Activated naive CD8-positive, alpha-beta T cell treated with anti-CD3 and anti-CD28 coated beads, Interleukin-2, amount 10 ng/mL, durations not matched to agents 7 days and 5 days (primary cell): ENCODE data around the gene H2BK1. TPM values are rescaled to one million over a fixed set of nuclear protein-coding genes. Genes with fewer than 3 reads are reported as not detected.

Experiments used
- ATAC-seq: fragments of 150-1000 bp; cut with Tn5 transposase; one replicate; pipeline ENCODE4 v1.10.0; 2021; ENCODE audit warnings: low read depth, moderate library complexity
- POLR2A ChIA-PET: fragments of 350-600 bp; sonication (Branson Sonifier 250); formaldehyde crosslinking; loops from one replicate; lab custom pipeline; 2021; ENCODE audit warnings: antibody characterized with exemption; lab: Charles Lee
- DNase-seq: peaks from one replicate; pipeline ENCODE4 v3.0.0; 2021
- H3K27ac Mint-ChIP-seq: one replicate; pipeline ENCODE4 v1.8.0; 2022; ENCODE audit warnings: mild to moderate bottlenecking, mixed read lengths
- H3K27me3 Mint-ChIP-seq: one replicate; pipeline ENCODE4 v1.8.0; 2022; ENCODE audit warnings: mild to moderate bottlenecking, moderate library complexity, mixed read lengths
- H3K36me3 Mint-ChIP-seq: one replicate; pipeline ENCODE4 v1.8.0; 2021; ENCODE audit warnings: mild to moderate bottlenecking, mixed read lengths
- H3K4me1 Mint-ChIP-seq: one replicate; pipeline ENCODE4 v1.8.0; 2021; ENCODE audit warnings: mixed read lengths
- H3K4me3 Mint-ChIP-seq: one replicate; pipeline ENCODE4 v1.8.0; 2022; ENCODE audit warnings: mild to moderate bottlenecking, moderate library complexity, mixed read lengths
- H3K9me3 Mint-ChIP-seq: one replicate; pipeline ENCODE4 v1.8.0; 2021; ENCODE audit warnings: mixed read lengths
- total RNA-seq, 2 experiments: library from RNA; stranded (reverse); gene quantifications; one replicate each; pipeline ENCODE4 v1.2.3, GENCODE V29; 2021

Gene H2BK1
- total RNA-seq, 2 experiments from 2014 or later, result 1.6 to 2.2 TPM

GRCh38 chr7:151172273-151173141, 37.8 kb downstream of the H2BK1 start:
- peak; percentile 59 for ATAC-seq
- POLR2A ChIA-PET, result no interaction called here
- Mint-ChIP-seq H3K4me1 (peaks cover 9% of the 10 kb centered on the region), H3K27ac (no peak overlapping the region), H3K36me3 (peaks cover 2% of the 10 kb centered on the region), H3K9me3 (no peaks in the 10 kb centered on the region), H3K27me3 (peaks cover 57% of the 10 kb centered on the region), H3K4me3 (no peak overlapping the region)
- peak; percentile 89 for DNase-seq

- Mint-ChIP-seq H3K27me3 (peaks cover 51% of the 10 kb centered on the region), H3K4me3 (peak overlapping the region; percentile 45), H3K27ac (no peak overlapping the region), H3K9me3 (no peaks in the 10 kb centered on the region), H3K4me1 (peaks cover 10% of the 10 kb centered on the region), H3K36me3 (peaks cover 2% of the 10 kb centered on the region)
- POLR2A ChIA-PET, result no interaction called here
- ATAC-seq (no peak), DNase-seq (no peak)
Measured at GRCh38 chr7:151168787-151169162, 41.5 kb downstream of the H2BK1 start.

- ATAC-seq (peak; percentile 87), DNase-seq (peak; percentile 82)
- peaks cover 45% of the 10 kb centered on the region for H3K27me3 Mint-ChIP-seq
- peak overlapping the region; percentile 45 for H3K4me3 Mint-ChIP-seq
- H3K36me3 Mint-ChIP-seq, result peaks cover 2% of the 10 kb centered on the region
- POLR2A ChIA-PET, result no interaction called here
- no peak overlapping the region for H3K27ac Mint-ChIP-seq
- peaks cover 10% of the 10 kb centered on the region for H3K4me1 Mint-ChIP-seq
- H3K9me3 Mint-ChIP-seq, result no peaks in the 10 kb centered on the region
Measured at GRCh38 chr7:151168003-151168786, 42.1 kb downstream of the H2BK1 start.

GRCh38 chr7:151167197-151167961, 42.9 kb downstream of the H2BK1 start, which contains the start of gene GBX1:
Gene GBX1 (minus strand): TSS chr7:151167694. CDS start chr7:151167548, 146 bp downstream.
- no peak for DNase-seq
- Mint-ChIP-seq H3K9me3 (no peaks in the 10 kb centered on the region), H3K27ac (no peak within 1 kb of the TSS), H3K4me3 (peak within 1 kb of the TSS; percentile 45), H3K36me3 (peaks cover 2% of the 10 kb centered on the region), H3K4me1 (peaks cover 7% of the 10 kb centered on the region), H3K27me3 (peaks cover 39% of the 10 kb centered on the region)
- POLR2A ChIA-PET, result no interaction called here
- peak; percentile 35 for ATAC-seq

GRCh38 chr7:151166629-151167196, 43.6 kb downstream of the H2BK1 start:
- Mint-ChIP-seq H3K36me3 (peaks cover 2% of the 10 kb centered on the region), H3K27me3 (peaks cover 35% of the 10 kb centered on the region), H3K27ac (no peak overlapping the region), H3K4me3 (no peak overlapping the region), H3K4me1 (peaks cover 6% of the 10 kb centered on the region), H3K9me3 (no peaks in the 10 kb centered on the region)
- POLR2A ChIA-PET, result no interaction called here
- DNase-seq (no peak), ATAC-seq (no peak)

- Mint-ChIP-seq H3K36me3 (no peaks in the 10 kb centered on the region), H3K4me1 (peaks cover 1% of the 10 kb centered on the region), H3K4me3 (no peak overlapping the region), H3K27me3 (peaks cover 15% of the 10 kb centered on the region), H3K27ac (no peak overlapping the region), H3K9me3 (no peaks in the 10 kb centered on the region)
- DNase-seq (no peak), ATAC-seq (no peak)
- POLR2A ChIA-PET, result no interaction called here
Measured at GRCh38 chr7:151161757-151162156, 48.5 kb downstream of the H2BK1 start.

Other genes with a start within 250 kb of the H2BK1 start
- under 1 TPM; 0.50 to 0.54 TPM for gene KCNH2, start 232.2 kb downstream of the H2BK1 start, total RNA-seq
- 10 to 100 TPM; 12.5 to 15.8 TPM for gene NOS3, start 219.5 kb downstream of the H2BK1 start, total RNA-seq
- 10 to 100 TPM; 11.1 to 11.6 TPM for gene ATG9B, start 186.0 kb downstream of the H2BK1 start, total RNA-seq
- gene ABCB8, start 182.0 kb downstream of the H2BK1 start, total RNA-seq, result 10 to 100 TPM; 48.1 to 48.3 TPM
- 1 to 10 TPM; 4.7 to 6.0 TPM for gene ASIC3, start 162.0 kb downstream of the H2BK1 start, total RNA-seq
- 10 to 100 TPM; 15.3 to 15.9 TPM for gene CDK5, start 152.6 kb downstream of the H2BK1 start, total RNA-seq
- gene SLC4A2, start 150.9 kb downstream of the H2BK1 start, total RNA-seq, result 10 to 100 TPM; 86.8 to 89.9 TPM
- 100 to 1,000 TPM in 1 of 2 experiments, 10 to 100 TPM in 1; 96.5 to 100 TPM for gene FASTK, start 129.7 kb downstream of the H2BK1 start, total RNA-seq
- 10 to 100 TPM; 75.7 to 78.3 TPM for gene TMUB1, start 127.0 kb downstream of the H2BK1 start, total RNA-seq
- 10 to 100 TPM; 31.7 to 32.7 TPM for gene AGAP3, start 124.0 kb downstream of the H2BK1 start, total RNA-seq
- not detected for gene GBX1, start 42.8 kb downstream of the H2BK1 start, total RNA-seq
- not detected for gene ASB10, start 23.2 kb downstream of the H2BK1 start, total RNA-seq
- gene ABCF2, start 16.7 kb upstream of the H2BK1 start, total RNA-seq, result 10 to 100 TPM; 29.5 to 31.2 TPM
- 10 to 100 TPM; 44.3 to 48.4 TPM for gene CHPF2, start 22.0 kb upstream of the H2BK1 start, total RNA-seq
- 10 to 100 TPM in 1 of 2 experiments, 1 to 10 TPM in 1; 7.8 to 12.6 TPM for gene SMARCD3, start 38.2 kb upstream of the H2BK1 start, total RNA-seq
- 10 to 100 TPM; 84.8 to 91.8 TPM for gene NUB1, start 131.3 kb upstream of the H2BK1 start, total RNA-seq
- gene WDR86, start 199.6 kb upstream of the H2BK1 start, total RNA-seq, result 1 to 10 TPM; 2.1 to 4.0 TPM
- gene CRYGN, start 229.7 kb upstream of the H2BK1 start, total RNA-seq, result under 1 TPM; 0.25 to 0.91 TPM